ENCODE data around the gene SOX13.

Gene SOX13

GRCh38 chr1:204146965-204147364 lies 74.0 kb downstream of the SOX13 start:
- DNase-seq (ENCODE audit: low read depth), result no peak
- TF ChIP-seq, protein P1, sequence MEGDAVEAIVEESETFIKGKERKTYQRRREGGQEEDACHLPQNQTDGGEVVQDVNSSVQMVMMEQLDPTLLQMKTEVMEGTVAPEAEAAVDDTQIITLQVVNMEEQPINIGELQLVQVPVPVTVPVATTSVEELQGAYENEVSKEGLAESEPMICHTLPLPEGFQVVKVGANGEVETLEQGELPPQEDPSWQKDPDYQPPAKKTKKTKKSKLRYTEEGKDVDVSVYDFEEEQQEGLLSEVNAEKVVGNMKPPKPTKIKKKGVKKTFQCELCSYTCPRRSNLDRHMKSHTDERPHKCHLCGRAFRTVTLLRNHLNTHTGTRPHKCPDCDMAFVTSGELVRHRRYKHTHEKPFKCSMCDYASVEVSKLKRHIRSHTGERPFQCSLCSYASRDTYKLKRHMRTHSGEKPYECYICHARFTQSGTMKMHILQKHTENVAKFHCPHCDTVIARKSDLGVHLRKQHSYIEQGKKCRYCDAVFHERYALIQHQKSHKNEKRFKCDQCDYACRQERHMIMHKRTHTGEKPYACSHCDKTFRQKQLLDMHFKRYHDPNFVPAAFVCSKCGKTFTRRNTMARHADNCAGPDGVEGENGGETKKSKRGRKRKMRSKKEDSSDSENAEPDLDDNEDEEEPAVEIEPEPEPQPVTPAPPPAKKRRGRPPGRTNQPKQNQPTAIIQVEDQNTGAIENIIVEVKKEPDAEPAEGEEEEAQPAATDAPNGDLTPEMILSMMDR (IDR thresholded peaks at IDR 0.05; ENCODE audit: control insufficient read depth, extremely low read depth, insufficient read depth), result no peak
- no peak overlapping the region for H3K4me3 ChIP-seq (ENCODE audit: low read depth, low read length)

- DNase-seq (ENCODE audit: low read depth), result no peak
- TF ChIP-seq, protein P1 (IDR thresholded peaks at IDR 0.05; ENCODE audit: control insufficient read depth, extremely low read depth, insufficient read depth), result no peak
- no peak overlapping the region for H3K4me3 ChIP-seq (ENCODE audit: low read depth, low read length)
Observed at GRCh38 chr1:204147406-204148383, 74.8 kb downstream of the SOX13 start.

GRCh38 chr1:204149107-204149506 lies 76.2 kb downstream of the SOX13 start:
- DNase-seq (ENCODE audit: low read depth), result peak; percentile 75
- no peak overlapping the region for H3K4me3 ChIP-seq (ENCODE audit: low read depth, low read length)
- TF ChIP-seq, protein P1 (IDR thresholded peaks at IDR 0.05; ENCODE audit: control insufficient read depth, extremely low read depth, insufficient read depth), result no peak

DNA sequence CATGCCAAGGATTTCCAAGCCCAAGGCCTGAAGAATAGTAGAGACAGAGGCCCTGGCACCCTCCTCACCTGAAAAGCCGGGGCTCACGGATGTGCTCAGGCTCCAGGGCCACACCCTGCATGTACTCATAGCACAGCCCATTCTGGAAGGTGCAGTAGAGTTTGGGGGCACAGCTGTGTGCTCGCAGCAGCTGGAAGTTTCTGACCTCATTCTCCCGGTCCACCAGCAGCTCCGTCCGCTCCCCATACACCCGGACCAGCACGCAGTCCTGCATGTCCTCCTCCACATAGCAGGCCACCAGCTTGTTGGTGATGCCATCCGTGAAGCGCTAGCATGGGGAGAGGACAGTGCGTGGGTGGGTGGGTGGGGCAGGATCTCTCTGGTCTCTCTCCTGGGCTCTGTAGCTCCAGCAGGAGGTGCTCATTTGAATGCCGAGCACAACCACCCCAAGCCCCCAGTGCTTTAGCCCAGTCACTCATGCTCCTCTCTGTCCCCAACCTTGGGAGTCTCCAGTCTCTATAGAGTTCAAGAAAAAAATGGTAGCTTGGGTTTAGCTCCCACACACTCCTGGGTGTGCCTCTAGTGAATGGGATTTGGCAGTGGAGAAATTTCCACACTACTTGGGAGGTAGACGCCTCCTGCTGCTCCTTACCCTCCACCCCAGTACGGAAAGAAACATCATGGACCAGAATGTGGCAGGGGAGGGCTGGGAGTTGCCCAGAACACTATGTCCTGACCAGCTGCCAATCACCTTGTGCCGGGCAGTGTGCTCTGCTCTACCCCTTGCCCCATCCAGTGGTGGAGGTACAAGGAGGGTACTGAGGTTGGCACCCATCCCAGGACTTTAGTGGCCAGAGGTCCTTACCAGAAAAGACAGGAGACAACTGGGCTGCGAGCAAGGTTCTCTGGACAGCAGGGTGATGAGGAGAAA lies 77.0 kb downstream of the SOX13 start:
- TF ChIP-seq, protein P1 (IDR thresholded peaks at IDR 0.05; ENCODE audit: control insufficient read depth, extremely low read depth, insufficient read depth), result no peak
- H3K4me3 ChIP-seq (ENCODE audit: low read depth, low read length), result no peak overlapping the region
- DNase-seq (ENCODE audit: low read depth), result no peak

GRCh38 chr1:204150702-204151551 lies 78.0 kb downstream of the SOX13 start:
- TF ChIP-seq, protein P1 (IDR thresholded peaks at IDR 0.05; ENCODE audit: control insufficient read depth, extremely low read depth, insufficient read depth), result no peak
- DNase-seq (ENCODE audit: low read depth), result no peak
- no peak overlapping the region for H3K4me3 ChIP-seq (ENCODE audit: low read depth, low read length)
